Stimulated activated CD4-positive, alpha-beta T cell treated with anti-CD3 and anti-CD28 coated beads, TNF-alpha, amount 100 ng/mL, for 4 hours (primary cell): ENCODE results near the gene RAD51D.
"Not testable (repeated sequence)": the region's sequence is repeated elsewhere in the genome, so short reads cannot be mapped to it uniquely, and the experiment has no call there.

Experiments
- DNase-seq, 3 experiments: peaks; one replicate each; pipeline ENCODE4 v3.0.0-alpha.2; 2020; ENCODE audit warnings: low read depth in 3 of 3

The RAD51D gene

GRCh38 chr17:35141681-35142466, 22.2 kb upstream of the RAD51D start, which contains the start of gene NLE1:
Gene NLE1, minus strand, starts transcription at chr17:35142303. Its CDS starts 28 bp downstream, at chr17:35142275.
- DNase-seq: peak; percentile 80 to 86 (median 80)

- no peak for DNase-seq
These were observed 18.6 kb upstream of the RAD51D start for GRCh38 chr17:35138218-35138617.

- no peak for DNase-seq
These were observed 15.7 kb upstream of the RAD51D start for GRCh38 chr17:35135322-35135721.

GRCh38 chr17:35132816-35133550, 13.3 kb upstream of the RAD51D start:
- DNase-seq: no peak

- no peak for DNase-seq
These were observed 12.4 kb upstream of the RAD51D start for GRCh38 chr17:35132099-35132498.

GRCh38 chr17:35130392-35130791, 10.7 kb upstream of the RAD51D start:
- no peak for DNase-seq

GRCh38 chr17:35129973-35130351, 10.3 kb upstream of the RAD51D start:
- no peak for DNase-seq

GRCh38 chr17:35129154-35129972, 9.7 kb upstream of the RAD51D start:
- no peak for DNase-seq

- DNase-seq: no peak
These were observed 8.3 kb upstream of the RAD51D start for GRCh38 chr17:35127751-35128514.

- no peak for DNase-seq
These were observed 1.7 kb upstream of the RAD51D start, which contains the start of gene FNDC8 for GRCh38 chr17:35121315-35121714. Gene FNDC8, plus strand, starts transcription at chr17:35121615. Its CDS starts 79 bp downstream, at chr17:35121694.

GRCh38 chr17:35117984-35118383, 1.7 kb downstream of the RAD51D start:
- DNase-seq: no peak

- no peak for DNase-seq
These were observed 2.8 kb downstream of the RAD51D start for GRCh38 chr17:35116845-35117244.

GRCh38 chr17:35110791-35111190, 8.9 kb downstream of the RAD51D start:
- DNase-seq: not testable (repeated sequence)

- DNase-seq: no peak
These were observed 14.7 kb downstream of the RAD51D start for GRCh38 chr17:35104844-35105450.

GRCh38 chr17:35103271-35103670, 16.4 kb downstream of the RAD51D start:
- no peak for DNase-seq

GRCh38 chr17:35101725-35102124, 17.9 kb downstream of the RAD51D start:
- no peak for DNase-seq

- DNase-seq: no peak
These were observed 18.6 kb downstream of the RAD51D start for GRCh38 chr17:35101036-35101435.

GRCh38 chr17:35099908-35100307, 19.8 kb downstream of the RAD51D start:
- DNase-seq: no peak

- DNase-seq: no peak
These were observed 21.9 kb downstream of the RAD51D start for GRCh38 chr17:35097776-35098175.

- DNase-seq: no peak
These were observed 23.9 kb downstream of the RAD51D start for GRCh38 chr17:35095741-35096140.

- no peak for DNase-seq
These were observed 24.8 kb downstream of the RAD51D start for GRCh38 chr17:35094902-35095301.
